ENCODE measurements around the gene CCNK. TPM values are rescaled to one million over a fixed set of nuclear protein-coding genes. Genes with fewer than 3 reads are reported as not detected.
A peak's percentile ranks its signal among the peaks of the same experiment; 100 is the strongest.

Gene CCNK
- total RNA-seq, 2 donors from 2014 or later, result 15.5 to 43.1 TPM

GRCh38 chr14:99554757-99555531 is 73.7 kb downstream of the CCNK start:
- Histone ChIP-seq H3K27me3 (replicated peaks; ENCODE audit: insufficient read depth) (no peaks in the 10 kb centered on the region), H3K9me3 (no peaks in the 10 kb centered on the region), H3K4me1 (replicated peaks) (peaks cover 25% of the 10 kb centered on the region), H3K27ac (peak overlapping the region in 1 of 2 donors; percentile 47), H3K36me3 (no peaks in the 10 kb centered on the region), H3K4me3 (no peak overlapping the region)
- 59% methylated on average over 9 of the region's 9 CpGs for WGBS
- no peak for TF ChIP-seq POLR2AphosphoS5 (IDR thresholded peaks at IDR 0.05)
- no peak for TF ChIP-seq POLR2A (IDR thresholded peaks at IDR 0.05)
- no peak for TF ChIP-seq CTCF (IDR thresholded peaks at IDR 0.05)
- no peak for DNase-seq (ENCODE audit: low spot score)
- intact Hi-C loops (cut with DNase I), result no loop called here

GRCh38 chr14:99556134-99556791 is 75.1 kb downstream of the CCNK start:
- WGBS, result 87% methylated on average over 10 of the region's 10 CpGs
- Histone ChIP-seq H3K36me3 (no peaks in the 10 kb centered on the region), H3K27ac (no peak overlapping the region), H3K4me1 (replicated peaks) (peaks cover 30% of the 10 kb centered on the region), H3K27me3 (replicated peaks; ENCODE audit: insufficient read depth) (no peaks in the 10 kb centered on the region), H3K4me3 (no peak overlapping the region), H3K9me3 (no peaks in the 10 kb centered on the region)
- no peak for DNase-seq (ENCODE audit: low spot score)
- intact Hi-C loops (cut with DNase I), result no loop called here
- TF ChIP-seq CTCF (IDR thresholded peaks at IDR 0.05), result no peak
- TF ChIP-seq POLR2A (IDR thresholded peaks at IDR 0.05), result no peak
- TF ChIP-seq POLR2AphosphoS5 (IDR thresholded peaks at IDR 0.05), result no peak

GRCh38 chr14:99559286-99559990 is 78.2 kb downstream of the CCNK start:
- Histone ChIP-seq H3K9me3 (no peaks in the 10 kb centered on the region), H3K4me3 (no peak overlapping the region), H3K36me3 (no peaks in the 10 kb centered on the region), H3K27me3 (replicated peaks; ENCODE audit: insufficient read depth) (no peaks in the 10 kb centered on the region), H3K27ac (no peak overlapping the region), H3K4me1 (replicated peaks) (peaks cover 40% of the 10 kb centered on the region)
- no peak for TF ChIP-seq POLR2AphosphoS5 (IDR thresholded peaks at IDR 0.05)
- no peak for TF ChIP-seq CTCF (IDR thresholded peaks at IDR 0.05)
- no peak for TF ChIP-seq POLR2A (IDR thresholded peaks at IDR 0.05)
- DNase-seq (ENCODE audit: low spot score), result no peak
- intact Hi-C loops (cut with DNase I), result no loop called here
- 66% methylated on average over 16 of the region's 16 CpGs for WGBS

- TF ChIP-seq CTCF (IDR thresholded peaks at IDR 0.05), result no peak
- TF ChIP-seq POLR2AphosphoS5 (IDR thresholded peaks at IDR 0.05), result no peak
- TF ChIP-seq POLR2A (IDR thresholded peaks at IDR 0.05), result no peak
- H3K4me1 ChIP-seq (replicated peaks), result peaks cover 41% of the 10 kb centered on the region
- H3K27ac ChIP-seq, result peak overlapping the region; percentile 60 to 84
- 90% methylated on average over 13 of the region's 13 CpGs for WGBS
- intact Hi-C loops (cut with DNase I), result loop anchor here (5.0 kb wide), 2 partner anchors 38 to 42 kb away; partner anchors contain the start of gene CCDC85C
- H3K4me3 ChIP-seq, result no peak overlapping the region
- H3K27me3 ChIP-seq (replicated peaks; ENCODE audit: insufficient read depth), result no peaks in the 10 kb centered on the region
- H3K36me3 ChIP-seq, result no peaks in the 10 kb centered on the region
- H3K9me3 ChIP-seq, result no peaks in the 10 kb centered on the region
- no peak for DNase-seq (ENCODE audit: low spot score)
Observed at GRCh38 chr14:99560403-99560802, 79.2 kb downstream of the CCNK start.
